Fibroblast of the aortic adventitia (primary cell): Measurements from ENCODE around the gene TRAF6. TPM values are rescaled to one million over a fixed set of nuclear protein-coding genes. Genes with fewer than 3 reads are reported as not detected.

Experiments
- DNase-seq: peaks from one replicate; pipeline ENCODE4 v3.0.0-alpha.2; 2010; ENCODE audit warnings: low read depth
- H3K4me3 ChIP-seq: 2 replicates; pipeline ENCODE4 v1.5.1; 2011; ENCODE audit warnings: low read depth, mild to moderate bottlenecking, control low read depth, low read length, moderate library complexity
- total RNA-seq: library from RNA; depleted of rRNA; stranded (reverse); fragments of >200 nt; gene quantifications from 2 replicates; pipeline ENCODE4 v1.2.3, GENCODE V29; 2012; ENCODE audit warnings: low replicate concordance
- TF ChIP-seq, protein P1 (sequence below): IDR thresholded peaks from 2 replicates; pipeline ENCODE4 v1.5.1; 2011; ENCODE audit warnings: mild to moderate bottlenecking, low read length, control low read depth, inconsistent platforms; ENCODE audit not compliant: insufficient read depth

The TRAF6 gene
- total RNA-seq, 1 donor, result 11.8 TPM

DNA sequence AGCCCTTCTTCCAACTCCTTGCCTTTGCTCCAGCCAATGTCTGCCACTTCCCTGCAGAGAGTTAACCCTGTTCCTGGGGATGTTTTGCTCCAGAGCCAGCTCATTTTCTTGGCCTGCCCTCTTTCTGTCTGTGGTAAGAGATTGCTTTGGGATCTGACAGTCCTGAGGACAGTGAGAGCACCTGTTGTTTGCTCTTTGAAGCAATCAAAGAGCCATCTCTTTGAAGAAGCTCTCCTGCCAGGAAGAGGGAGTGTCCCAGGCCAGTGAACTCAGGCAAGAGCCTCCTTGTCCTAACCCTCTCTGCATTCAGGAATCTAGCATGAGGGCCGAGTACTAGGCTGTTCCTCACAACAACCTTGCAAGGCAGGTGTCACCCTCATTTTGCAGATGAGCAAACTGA, 42.2 kb downstream of the TRAF6 start:
- no peak overlapping the region for H3K4me3 ChIP-seq
- DNase-seq, result no peak
- TF ChIP-seq, protein P1, sequence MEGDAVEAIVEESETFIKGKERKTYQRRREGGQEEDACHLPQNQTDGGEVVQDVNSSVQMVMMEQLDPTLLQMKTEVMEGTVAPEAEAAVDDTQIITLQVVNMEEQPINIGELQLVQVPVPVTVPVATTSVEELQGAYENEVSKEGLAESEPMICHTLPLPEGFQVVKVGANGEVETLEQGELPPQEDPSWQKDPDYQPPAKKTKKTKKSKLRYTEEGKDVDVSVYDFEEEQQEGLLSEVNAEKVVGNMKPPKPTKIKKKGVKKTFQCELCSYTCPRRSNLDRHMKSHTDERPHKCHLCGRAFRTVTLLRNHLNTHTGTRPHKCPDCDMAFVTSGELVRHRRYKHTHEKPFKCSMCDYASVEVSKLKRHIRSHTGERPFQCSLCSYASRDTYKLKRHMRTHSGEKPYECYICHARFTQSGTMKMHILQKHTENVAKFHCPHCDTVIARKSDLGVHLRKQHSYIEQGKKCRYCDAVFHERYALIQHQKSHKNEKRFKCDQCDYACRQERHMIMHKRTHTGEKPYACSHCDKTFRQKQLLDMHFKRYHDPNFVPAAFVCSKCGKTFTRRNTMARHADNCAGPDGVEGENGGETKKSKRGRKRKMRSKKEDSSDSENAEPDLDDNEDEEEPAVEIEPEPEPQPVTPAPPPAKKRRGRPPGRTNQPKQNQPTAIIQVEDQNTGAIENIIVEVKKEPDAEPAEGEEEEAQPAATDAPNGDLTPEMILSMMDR, result no peak

DNA sequence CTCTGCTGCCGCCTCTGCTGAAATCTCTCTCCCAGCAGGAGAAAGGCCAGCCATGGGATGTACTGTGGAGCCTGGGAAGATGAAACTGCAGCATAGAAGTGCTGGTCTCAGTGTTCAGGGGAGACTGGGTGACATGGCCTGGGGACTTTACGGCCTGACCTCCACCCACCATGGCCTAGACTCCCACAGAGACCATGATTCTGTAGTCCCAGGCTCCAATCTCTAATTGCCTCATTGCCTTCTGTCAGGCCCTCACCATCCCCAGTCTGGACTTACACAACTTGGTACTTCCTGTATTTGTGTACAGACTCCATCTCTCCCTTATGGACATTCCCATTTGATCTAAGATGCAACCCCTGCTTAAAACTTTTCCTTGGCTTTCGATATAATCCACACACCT, 43.1 kb downstream of the TRAF6 start:
- TF ChIP-seq, protein P1, result no peak
- no peak for DNase-seq
- no peak overlapping the region for H3K4me3 ChIP-seq

DNA sequence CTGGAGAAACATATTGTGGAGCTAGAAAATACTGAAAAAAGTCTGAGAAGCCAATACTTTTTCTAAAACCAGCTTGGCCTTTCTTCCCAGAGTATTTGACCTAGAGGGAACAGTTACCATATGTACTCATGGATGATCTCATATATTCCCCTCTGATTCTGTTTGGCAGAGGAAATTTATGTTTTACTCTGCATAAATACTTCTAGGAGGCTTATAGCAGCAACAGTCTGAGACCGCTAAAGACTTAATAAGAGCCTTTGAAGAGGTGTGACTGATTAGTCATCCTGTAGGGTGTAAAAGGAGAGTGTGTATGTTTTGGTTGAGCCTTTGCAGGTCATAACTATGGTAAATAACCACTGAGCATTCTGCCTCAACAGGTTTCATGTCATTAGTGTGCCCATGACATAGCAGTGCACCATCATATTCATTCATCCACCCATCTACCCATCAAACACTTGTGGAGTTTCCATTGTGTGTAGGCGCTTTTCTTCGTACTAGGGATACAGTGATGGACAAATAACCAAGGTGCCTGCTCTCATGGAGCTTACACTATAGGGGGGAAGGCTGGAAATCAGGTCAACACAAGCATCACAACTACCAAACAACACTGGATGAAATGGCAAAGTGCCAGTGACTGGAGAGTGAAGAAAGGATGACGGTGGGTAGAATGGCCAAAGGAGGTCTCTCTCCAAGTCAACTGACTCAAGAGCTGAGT, 44.5 kb downstream of the TRAF6 start:
- TF ChIP-seq, protein P1, result no peak
- DNase-seq, result no peak

DNA sequence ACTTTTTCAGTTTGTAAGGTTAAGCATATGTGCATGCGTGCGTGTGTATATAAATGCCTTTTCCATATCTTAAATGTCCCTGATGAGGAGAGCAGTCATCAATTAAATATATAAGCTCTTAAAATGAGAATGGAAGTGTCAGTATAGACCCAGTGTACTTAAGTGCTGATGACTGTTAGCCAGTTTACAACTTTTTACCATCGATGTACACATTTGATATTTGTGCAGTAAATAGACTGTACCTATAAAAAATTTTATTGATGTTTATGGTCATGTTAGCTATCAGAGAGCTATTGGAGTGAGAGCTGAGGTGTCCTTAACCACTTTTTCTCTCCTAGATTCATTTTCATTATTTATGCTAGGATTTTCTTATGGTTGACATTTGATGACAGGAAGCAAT, 45.4 kb downstream of the TRAF6 start:
- DNase-seq, result no peak
- H3K4me3 ChIP-seq, result no peak overlapping the region
- TF ChIP-seq, protein P1, result no peak

More for the DNA sequence above, 44.5 kb downstream of the TRAF6 start:
- H3K4me3 ChIP-seq, result no peak overlapping the region

DNA sequence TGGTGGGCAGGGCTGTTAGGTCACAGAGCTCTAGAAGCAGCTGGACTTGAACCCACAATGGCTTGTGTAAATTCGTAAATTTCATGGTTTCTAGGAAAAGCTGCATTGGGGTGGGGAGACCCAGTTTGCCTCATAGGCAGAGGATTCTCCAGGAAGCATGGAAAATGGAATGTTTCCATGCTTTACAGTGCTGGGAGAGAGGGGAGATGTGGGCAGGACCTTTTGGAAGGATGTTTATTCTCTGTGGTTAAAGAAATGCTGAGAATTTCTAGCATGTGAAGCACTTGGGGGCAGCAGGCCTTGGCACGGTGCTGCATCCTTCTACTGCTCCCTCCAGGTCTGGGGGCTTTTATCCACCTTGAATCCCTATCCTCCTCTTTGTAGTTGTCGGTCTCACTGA, 46.3 kb downstream of the TRAF6 start:
- no peak for DNase-seq
- TF ChIP-seq, protein P1, result no peak
- no peak overlapping the region for H3K4me3 ChIP-seq

DNA sequence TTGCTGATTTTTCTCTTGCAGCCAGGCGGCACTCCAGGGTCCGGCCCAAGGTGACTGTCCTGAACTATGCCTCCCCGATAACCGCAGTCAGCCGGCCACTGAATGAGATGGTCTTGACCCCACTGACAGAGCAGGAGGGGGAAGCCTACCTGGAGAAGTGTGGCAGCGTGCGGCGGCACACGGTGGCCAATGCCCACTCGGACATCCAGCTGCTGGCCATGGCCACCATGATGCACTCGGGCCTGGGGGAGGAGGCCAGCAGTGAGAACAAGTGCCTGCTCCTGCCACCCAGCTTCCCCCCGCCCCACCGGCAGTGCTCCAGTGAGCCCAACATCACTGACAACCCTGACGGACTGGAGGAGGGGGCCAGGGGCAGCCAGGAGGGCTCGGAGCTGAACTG, 47.8 kb downstream of the TRAF6 start:
- DNase-seq, result no peak
- TF ChIP-seq, protein P1, result no peak
- H3K4me3 ChIP-seq, result no peak overlapping the region

DNA sequence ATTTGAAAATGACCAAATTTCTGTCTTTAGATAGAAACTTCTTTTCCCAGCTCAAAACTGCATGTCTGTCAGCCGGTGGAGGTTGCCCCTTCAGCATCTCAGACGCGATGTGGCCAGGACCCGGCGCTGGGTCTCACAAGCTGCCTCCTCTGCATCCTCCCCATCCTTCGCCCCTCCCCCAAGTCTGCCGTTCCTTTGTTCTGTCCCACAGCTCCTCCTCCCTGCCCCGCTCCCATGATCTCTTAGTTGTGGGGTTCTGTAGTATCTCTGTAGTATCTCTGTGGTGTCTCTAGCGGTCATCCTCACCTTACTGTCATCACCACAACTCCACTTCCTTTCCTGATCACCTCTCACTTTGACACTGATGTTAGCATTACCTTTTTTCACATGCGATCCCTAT, 49.9 kb downstream of the TRAF6 start:
- H3K4me3 ChIP-seq, result no peak overlapping the region
- TF ChIP-seq, protein P1, result no peak
- DNase-seq, result no peak
